ENCODE measurements around the gene SLC11A2. TPM values are rescaled to one million over a fixed set of nuclear protein-coding genes. Genes with fewer than 3 reads are reported as not detected.

SLC11A2 gene
- total RNA-seq, 1 experiment from 2014 or later, result 38.7 TPM

- TF ChIP-seq RAD21 (IDR thresholded peaks at IDR 0.05; ENCODE audit: low read depth) (no peak), ZFX (IDR thresholded peaks at IDR 0.05) (no peak), FOSL1 (IDR thresholded peaks at IDR 0.05; ENCODE audit: low read depth) (no peak), CEBPB (IDR thresholded peaks at IDR 0.05; ENCODE audit: low read depth) (no peak), SIN3A (IDR thresholded peaks at IDR 0.05; ENCODE audit: low read depth) (no peak)
- H3K27me3 ChIP-seq (ENCODE audit: insufficient read depth, low read length), result no peaks in the 10 kb centered on the region
- no peak overlapping the region for H3K4me2 ChIP-seq (ENCODE audit: low read length)
- H3K4me3 ChIP-seq (replicated peaks in 1 of 2; ENCODE audit: low read depth in 1 of 2, low read length in 2 of 2), result no peak overlapping the region
- no TSS peak for BruUV-seq (replicated peaks)
- no peaks in the 10 kb centered on the region for H3K9me3 ChIP-seq (ENCODE audit: control insufficient read depth in 1 of 2, insufficient read depth in 1 of 2, low read depth in 1 of 2, low read length in 2 of 2)
- no peak for DNase-seq (ENCODE audit: low read depth, low spot score)
- ChIA-PET CTCF (no interaction called here), RAD21 (ENCODE audit: low non-redundant PET in 1 of 2, low total read pairs in 2 of 2, uncharacterized antibody in 2 of 2, unreplicated experiment in 2 of 2) (no interaction called here), POLR2A (no interaction called here)
- H3K4me1 ChIP-seq (ENCODE audit: control insufficient read depth in 1 of 2, insufficient read depth in 2 of 2, low read length in 2 of 2), result no peaks in the 10 kb centered on the region
- intact Hi-C loops (cut with micrococcal nuclease), result no loop called here
- no peak overlapping the region for H3K27ac ChIP-seq (ENCODE audit: low read depth, low read length)
- no peaks in the 10 kb centered on the region for H3K79me2 ChIP-seq (ENCODE audit: insufficient read depth, low read length)
- no peaks in the 10 kb centered on the region for H4K20me1 ChIP-seq (ENCODE audit: insufficient read depth)
- no peak overlapping the region for H2AFZ ChIP-seq (ENCODE audit: low read depth, low read length, poor library complexity, severe bottlenecking)
- H3K9ac ChIP-seq (ENCODE audit: low read length), result no peak overlapping the region
- H3K36me3 ChIP-seq (ENCODE audit: control insufficient read depth in 1 of 2, insufficient read depth in 2 of 2, low read length in 2 of 2), result peaks cover 21 to 30% of the 10 kb centered on the region in 2 experiments
- ATAC-seq, result no peak
- H3K9me2 ChIP-seq (ENCODE audit: insufficient read depth), result no peaks in the 10 kb centered on the region
These were observed 34.9 kb downstream of the SLC11A2 start for GRCh38 chr12:50991291-50991690.

- H4K20me1 ChIP-seq (ENCODE audit: insufficient read depth), result no peaks in the 10 kb centered on the region
- no peak overlapping the region for H2AFZ ChIP-seq (ENCODE audit: low read depth, low read length, poor library complexity, severe bottlenecking)
- no peaks in the 10 kb centered on the region for H3K27me3 ChIP-seq (ENCODE audit: insufficient read depth, low read length)
- H3K4me2 ChIP-seq (ENCODE audit: low read length), result no peak overlapping the region
- RAD21 ChIA-PET (ENCODE audit: low non-redundant PET in 1 of 2, low total read pairs in 2 of 2, uncharacterized antibody in 2 of 2, unreplicated experiment in 2 of 2), result no interaction called here
- ATAC-seq (no peak), DNase-seq (ENCODE audit: low read depth, low spot score) (no peak)
- H3K4me1 ChIP-seq (ENCODE audit: control insufficient read depth in 1 of 2, insufficient read depth in 2 of 2, low read length in 2 of 2), result no peaks in the 10 kb centered on the region
- no peak overlapping the region for H3K4me3 ChIP-seq (replicated peaks in 1 of 2; ENCODE audit: low read depth in 1 of 2, low read length in 2 of 2)
- intact Hi-C loops (cut with micrococcal nuclease), result no loop called here
- TF ChIP-seq TCF7L2 (IDR thresholded peaks at IDR 0.05; ENCODE audit: borderline replicate concordance, extremely low read depth, insufficient read depth, insufficient read length) (no peak), EGR1 (IDR thresholded peaks at IDR 0.05; ENCODE audit: low read depth) (no peak), YY1 (IDR thresholded peaks at IDR 0.05; ENCODE audit: extremely low read depth, insufficient replicate concordance, low read depth, low read length) (no peak)
- POLR2A ChIA-PET, result no interaction called here
- H3K9ac ChIP-seq (ENCODE audit: low read length), result no peak overlapping the region
- no peaks in the 10 kb centered on the region for H3K9me2 ChIP-seq (ENCODE audit: insufficient read depth)
- no peak overlapping the region for H3K27ac ChIP-seq (ENCODE audit: low read depth, low read length)
- peaks cover 21 to 27% of the 10 kb centered on the region in 2 experiments for H3K36me3 ChIP-seq (ENCODE audit: control insufficient read depth in 1 of 2, insufficient read depth in 2 of 2, low read length in 2 of 2)
- H3K9me3 ChIP-seq (ENCODE audit: control insufficient read depth in 1 of 2, insufficient read depth in 1 of 2, low read depth in 1 of 2, low read length in 2 of 2), result no peaks in the 10 kb centered on the region
- CTCF ChIA-PET, result no interaction called here
- no TSS peak for BruUV-seq (replicated peaks)
- no peaks in the 10 kb centered on the region for H3K79me2 ChIP-seq (ENCODE audit: insufficient read depth, low read length)
These were observed 35.4 kb downstream of the SLC11A2 start for GRCh38 chr12:50990791-50991190.
